Measurements from ENCODE around the gene NEB.

DNA sequence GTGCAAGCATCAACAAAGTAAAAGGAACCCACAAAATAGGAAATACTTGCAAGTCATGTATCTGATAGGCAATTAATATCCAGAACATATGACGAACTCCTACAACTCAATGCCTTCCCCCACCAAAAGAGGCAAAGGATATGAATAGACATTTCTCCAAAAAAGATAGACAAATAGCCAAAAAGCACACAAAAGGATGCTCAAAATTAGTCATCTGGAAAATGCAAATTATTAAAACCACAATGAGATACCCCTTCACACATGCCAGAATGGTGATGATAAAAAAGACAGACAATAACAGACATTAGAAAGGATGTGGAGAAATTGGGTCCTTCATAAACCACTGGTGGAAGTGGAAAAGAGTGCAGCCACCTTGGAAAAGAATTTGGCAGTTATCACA, 248.2 kb downstream of the NEB start:
- TF ChIP-seq, protein P1, sequence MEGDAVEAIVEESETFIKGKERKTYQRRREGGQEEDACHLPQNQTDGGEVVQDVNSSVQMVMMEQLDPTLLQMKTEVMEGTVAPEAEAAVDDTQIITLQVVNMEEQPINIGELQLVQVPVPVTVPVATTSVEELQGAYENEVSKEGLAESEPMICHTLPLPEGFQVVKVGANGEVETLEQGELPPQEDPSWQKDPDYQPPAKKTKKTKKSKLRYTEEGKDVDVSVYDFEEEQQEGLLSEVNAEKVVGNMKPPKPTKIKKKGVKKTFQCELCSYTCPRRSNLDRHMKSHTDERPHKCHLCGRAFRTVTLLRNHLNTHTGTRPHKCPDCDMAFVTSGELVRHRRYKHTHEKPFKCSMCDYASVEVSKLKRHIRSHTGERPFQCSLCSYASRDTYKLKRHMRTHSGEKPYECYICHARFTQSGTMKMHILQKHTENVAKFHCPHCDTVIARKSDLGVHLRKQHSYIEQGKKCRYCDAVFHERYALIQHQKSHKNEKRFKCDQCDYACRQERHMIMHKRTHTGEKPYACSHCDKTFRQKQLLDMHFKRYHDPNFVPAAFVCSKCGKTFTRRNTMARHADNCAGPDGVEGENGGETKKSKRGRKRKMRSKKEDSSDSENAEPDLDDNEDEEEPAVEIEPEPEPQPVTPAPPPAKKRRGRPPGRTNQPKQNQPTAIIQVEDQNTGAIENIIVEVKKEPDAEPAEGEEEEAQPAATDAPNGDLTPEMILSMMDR (IDR thresholded peaks at IDR 0.05), result no peak
- no peak for TF ChIP-seq POLR2A (IDR thresholded peaks at IDR 0.05)
